Nephron progenitor cell (in vitro differentiated cells): ENCODE data around the gene AHRR.
A peak's percentile ranks its signal among the peaks of the same experiment; 100 is the strongest.

Source experiments
- DNase-seq: peaks from one replicate; pipeline ENCODE4 v3.0.0; 2021
- H3K27ac Mint-ChIP-seq: 2 replicates; pipeline ENCODE4 v1.8.0; 2021; ENCODE audit warnings: mild to moderate bottlenecking, moderate library complexity, mixed read lengths
- H3K27me3 Mint-ChIP-seq: 2 replicates; pipeline ENCODE4 v1.8.0; 2021; ENCODE audit warnings: mild to moderate bottlenecking, low read depth, mixed read lengths; ENCODE audit not compliant: poor library complexity
- H3K36me3 Mint-ChIP-seq: 2 replicates; pipeline ENCODE4 v1.8.0; 2021; ENCODE audit warnings: low read depth, mixed read lengths
- H3K4me1 Mint-ChIP-seq: 2 replicates; pipeline ENCODE4 v1.8.0; 2021; ENCODE audit warnings: mixed read lengths
- H3K4me3 Mint-ChIP-seq: 2 replicates; pipeline ENCODE4 v1.8.0; 2021; ENCODE audit warnings: mild to moderate bottlenecking, moderate library complexity, mixed read lengths
- H3K9me3 Mint-ChIP-seq: 2 replicates; pipeline ENCODE4 v1.8.0; 2021; ENCODE audit warnings: mild to moderate bottlenecking, moderate library complexity, mixed read lengths
- CTCF ChIP-seq: fragments of 200-600 bp; sonication (generic); IDR thresholded peaks from 2 replicates; pipeline ENCODE4 v1.5.0; 2021; ENCODE audit warnings: antibody characterized with exemption

AHRR gene

DNA sequence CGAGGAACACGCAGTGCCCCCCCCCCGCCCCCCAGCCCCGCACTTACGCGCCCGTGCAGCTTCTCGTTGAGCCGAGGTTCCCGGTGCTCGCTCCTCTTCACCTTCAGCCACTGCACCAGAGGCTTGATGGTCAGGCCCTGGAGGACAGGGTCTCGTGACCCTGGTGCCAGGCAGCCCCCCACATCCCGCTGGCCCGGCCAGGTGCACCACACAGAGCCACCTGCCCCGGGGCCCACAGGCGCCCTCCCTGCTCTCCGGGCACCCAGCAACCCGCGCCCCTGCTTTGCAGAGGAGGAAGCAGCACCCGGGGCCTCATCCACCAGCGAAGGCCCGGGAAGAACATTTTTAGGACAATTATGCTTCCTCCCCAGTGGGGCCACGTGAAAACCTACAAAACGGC is 160.5 kb downstream of the AHRR start:
- Mint-ChIP-seq H3K4me1 (no peaks in the 10 kb centered on the region), H3K27ac (no peak overlapping the region), H3K27me3 (peaks cover 19% of the 10 kb centered on the region), H3K36me3 (no peaks in the 10 kb centered on the region), H3K4me3 (no peak overlapping the region), H3K9me3 (no peaks in the 10 kb centered on the region)
- TF ChIP-seq CTCF, result no peak
- DNase-seq, result no peak

DNA sequence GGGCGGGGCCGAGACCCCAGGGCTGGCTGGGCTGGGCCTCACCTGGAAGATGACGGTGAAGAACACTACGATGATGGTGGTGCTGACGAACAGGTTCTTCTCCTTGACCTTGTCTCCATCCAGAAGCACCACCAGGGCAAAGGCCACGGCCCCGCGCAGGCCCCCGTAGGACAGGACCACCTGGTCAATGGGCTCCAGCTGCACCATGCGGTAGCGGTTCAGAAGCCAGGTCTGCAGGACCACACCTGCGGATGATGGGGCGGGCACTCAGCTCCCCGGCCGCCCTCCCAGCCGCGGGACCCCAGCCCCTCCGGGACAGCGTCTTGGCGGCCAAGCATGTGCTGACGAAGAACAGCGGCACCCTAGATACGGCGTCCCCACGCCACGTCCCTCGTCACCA is 161.0 kb downstream of the AHRR start:
- DNase-seq, result no peak
- H3K27ac Mint-ChIP-seq, result no peak overlapping the region
- H3K36me3 Mint-ChIP-seq, result no peaks in the 10 kb centered on the region
- peaks cover 14% of the 10 kb centered on the region for H3K27me3 Mint-ChIP-seq
- no peaks in the 10 kb centered on the region for H3K4me1 Mint-ChIP-seq
- no peak for TF ChIP-seq CTCF
- H3K9me3 Mint-ChIP-seq, result no peaks in the 10 kb centered on the region
- H3K4me3 Mint-ChIP-seq, result no peak overlapping the region

GRCh38 chr5:483011-483410 is 161.5 kb downstream of the AHRR start:
- H3K9me3 Mint-ChIP-seq, result no peaks in the 10 kb centered on the region
- no peak for TF ChIP-seq CTCF
- H3K4me1 Mint-ChIP-seq, result no peaks in the 10 kb centered on the region
- no peaks in the 10 kb centered on the region for H3K36me3 Mint-ChIP-seq
- H3K27ac Mint-ChIP-seq, result no peak overlapping the region
- H3K27me3 Mint-ChIP-seq, result peaks cover 14% of the 10 kb centered on the region
- no peak for DNase-seq
- H3K4me3 Mint-ChIP-seq, result no peak overlapping the region

DNA sequence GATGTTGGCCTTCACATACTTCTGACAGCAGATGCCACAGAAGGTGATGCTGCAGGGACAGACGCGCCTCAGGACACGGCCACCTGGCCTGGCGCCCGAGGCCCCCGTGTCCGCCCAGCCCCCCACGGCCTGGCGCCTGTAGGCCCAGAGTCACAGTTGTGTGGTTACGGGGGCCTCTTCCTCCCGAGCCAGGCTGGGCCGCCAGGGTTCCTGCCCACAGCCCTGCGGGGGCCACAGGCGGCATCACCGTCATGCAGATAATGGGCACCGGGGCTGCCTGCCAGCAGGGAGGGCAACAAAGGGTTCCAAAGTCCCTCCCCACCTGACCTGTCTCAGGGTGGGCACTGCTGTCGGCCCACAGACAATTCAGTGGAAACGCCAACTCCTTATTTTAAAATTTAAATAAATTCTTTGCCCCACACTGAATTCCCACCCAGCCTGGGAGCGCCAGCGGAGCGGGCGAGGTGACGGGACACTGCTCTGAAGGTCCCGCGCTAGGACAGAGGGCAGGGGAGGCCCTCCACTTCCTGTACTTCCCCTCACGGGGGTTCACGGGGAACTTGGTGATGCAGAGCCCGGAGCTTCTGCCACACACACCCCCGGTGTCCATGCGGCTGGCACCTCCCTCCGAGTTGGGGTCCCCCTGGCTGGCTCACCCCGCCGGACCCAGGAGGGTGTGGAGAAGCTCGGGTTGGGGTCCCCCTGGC is 162.1 kb downstream of the AHRR start:
- Mint-ChIP-seq H3K4me1 (no peaks in the 10 kb centered on the region), H3K4me3 (no peak overlapping the region), H3K27me3 (peaks cover 16% of the 10 kb centered on the region), H3K36me3 (no peaks in the 10 kb centered on the region), H3K9me3 (no peaks in the 10 kb centered on the region), H3K27ac (no peak overlapping the region)
- no peak for TF ChIP-seq CTCF
- DNase-seq, result no peak

GRCh38 chr5:484556-484955 is 163.0 kb downstream of the AHRR start:
- no peak overlapping the region for H3K27ac Mint-ChIP-seq
- no peaks in the 10 kb centered on the region for H3K36me3 Mint-ChIP-seq
- no peak for TF ChIP-seq CTCF
- H3K9me3 Mint-ChIP-seq, result no peaks in the 10 kb centered on the region
- H3K27me3 Mint-ChIP-seq, result peaks cover 20% of the 10 kb centered on the region
- DNase-seq, result peak; percentile 5
- no peak overlapping the region for H3K4me3 Mint-ChIP-seq
- no peaks in the 10 kb centered on the region for H3K4me1 Mint-ChIP-seq
